GM21529 (cell line): ENCODE data around the gene RNF2.

ENCODE experiments used
- ATAC-seq: cut with Tn5 transposase; IDR thresholded peaks from one replicate; pipeline ENCODE4 v1.9.1; 2021; ENCODE audit not compliant: unreplicated experiment

Gene RNF2

GRCh38 chr1:185087746-185088145 is 42.4 kb downstream of the RNF2 start:
- no peak for ATAC-seq

GRCh38 chr1:185091480-185091879 is 46.1 kb downstream of the RNF2 start:
- ATAC-seq, result no peak

- no peak for ATAC-seq
Observed at GRCh38 chr1:185094761-185095160, 49.4 kb downstream of the RNF2 start.

- no peak for ATAC-seq
Observed at GRCh38 chr1:185096531-185096930, 51.2 kb downstream of the RNF2 start.

GRCh38 chr1:185104083-185104482 is 58.7 kb downstream of the RNF2 start:
- no peak for ATAC-seq

- no peak for ATAC-seq
Observed at GRCh38 chr1:185105121-185105520, 59.8 kb downstream of the RNF2 start.

GRCh38 chr1:185108321-185108720 is 63.0 kb downstream of the RNF2 start:
- no peak for ATAC-seq

GRCh38 chr1:185110145-185110544 is 64.8 kb downstream of the RNF2 start:
- no peak for ATAC-seq

GRCh38 chr1:185111873-185112272 is 66.5 kb downstream of the RNF2 start:
- no peak for ATAC-seq

GRCh38 chr1:185112356-185112755 is 67.0 kb downstream of the RNF2 start:
- no peak for ATAC-seq

GRCh38 chr1:185129708-185130107 is 84.3 kb downstream of the RNF2 start:
- no peak for ATAC-seq

GRCh38 chr1:185132534-185132933 is 87.2 kb downstream of the RNF2 start:
- no peak for ATAC-seq

GRCh38 chr1:185137896-185138545 is 92.7 kb downstream of the RNF2 start:
- ATAC-seq, result no peak

GRCh38 chr1:185139246-185139645 is 93.9 kb downstream of the RNF2 start:
- ATAC-seq, result no peak

- no peak for ATAC-seq
Observed at GRCh38 chr1:185144233-185144632, 98.9 kb downstream of the RNF2 start.

GRCh38 chr1:185151215-185151614 is 105.9 kb downstream of the RNF2 start:
- ATAC-seq, result no peak
